Sigmoid colon (tissue), 3 donors: ENCODE data around the gene LCN2.

Experiments
- POLR2A ChIP-seq, 2 donors: fragments of 450-650 bp; IDR thresholded peaks; one replicate each; pipeline ENCODE4 v1.6.1; 2016; ENCODE audit warnings: antibody characterized with exemption in 2 of 2, mild to moderate bottlenecking in 2 of 2, moderate library complexity in 2 of 2
- TF ChIP-seq, protein P1 (sequence below), 4 experiments: fragments of 450-650 bp in 3 of 4; fragments of 200-600 bp in 1 of 4; IDR thresholded peaks; one replicate each; pipeline ENCODE4 v1.5.1; 2016 to 2019; ENCODE audit warnings: antibody characterized with exemption in 4 of 4, mild to moderate bottlenecking in 3 of 4, moderate library complexity in 2 of 4

- TF ChIP-seq, protein P1, sequence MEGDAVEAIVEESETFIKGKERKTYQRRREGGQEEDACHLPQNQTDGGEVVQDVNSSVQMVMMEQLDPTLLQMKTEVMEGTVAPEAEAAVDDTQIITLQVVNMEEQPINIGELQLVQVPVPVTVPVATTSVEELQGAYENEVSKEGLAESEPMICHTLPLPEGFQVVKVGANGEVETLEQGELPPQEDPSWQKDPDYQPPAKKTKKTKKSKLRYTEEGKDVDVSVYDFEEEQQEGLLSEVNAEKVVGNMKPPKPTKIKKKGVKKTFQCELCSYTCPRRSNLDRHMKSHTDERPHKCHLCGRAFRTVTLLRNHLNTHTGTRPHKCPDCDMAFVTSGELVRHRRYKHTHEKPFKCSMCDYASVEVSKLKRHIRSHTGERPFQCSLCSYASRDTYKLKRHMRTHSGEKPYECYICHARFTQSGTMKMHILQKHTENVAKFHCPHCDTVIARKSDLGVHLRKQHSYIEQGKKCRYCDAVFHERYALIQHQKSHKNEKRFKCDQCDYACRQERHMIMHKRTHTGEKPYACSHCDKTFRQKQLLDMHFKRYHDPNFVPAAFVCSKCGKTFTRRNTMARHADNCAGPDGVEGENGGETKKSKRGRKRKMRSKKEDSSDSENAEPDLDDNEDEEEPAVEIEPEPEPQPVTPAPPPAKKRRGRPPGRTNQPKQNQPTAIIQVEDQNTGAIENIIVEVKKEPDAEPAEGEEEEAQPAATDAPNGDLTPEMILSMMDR (IDR thresholded peaks at IDR 0.05): no peak
- TF ChIP-seq POLR2A (IDR thresholded peaks at IDR 0.05): no peak
Measured at GRCh38 chr9:128146591-128147120, 2.6 kb upstream of the LCN2 start.
